Measurements from ENCODE around the gene CCDC184. TPM values are rescaled to one million over a fixed set of nuclear protein-coding genes. Genes with fewer than 3 reads are reported as not detected.

The CCDC184 gene
- total and polyA plus RNA-seq, 2 donors (not counting 1 experiment from before 2014, with no cell fraction given): 0.54 to 1.4 TPM

GRCh38 chr12:48189331-48190125 lies 6.1 kb downstream of the CCDC184 start:
- Histone ChIP-seq H3K36me3 (replicated peaks in 1 of 2; ENCODE audit: control extremely low read depth in 1 of 2, control insufficient read depth in 1 of 2, extremely low read depth in 1 of 2, insufficient read depth in 2 of 2, low read length in 1 of 2) (no peaks in the 10 kb centered on the region), H3K9me3 (ENCODE audit: control extremely low read depth in 1 of 3, control insufficient read depth in 2 of 3, insufficient read depth in 1 of 3, low read length in 2 of 3) (peaks cover 0 to 2% (median 0%) of the 10 kb centered on the region in 3 donors), H3K4me1 (ENCODE audit: control insufficient read depth in 2 of 2, insufficient read depth in 2 of 2, low read length in 2 of 2) (peaks cover 12% of the 10 kb centered on the region in 2 donors), H3K4me2 (replicated peaks; ENCODE audit: low read depth, low read length, poor library complexity, severe bottlenecking) (no peak overlapping the region), H3K4me3 (ENCODE audit: control extremely low read depth in 1 of 5, extremely low read depth in 1 of 5, insufficient read depth in 1 of 5, low read depth in 2 of 5, low read length in 4 of 5) (no peak overlapping the region), H2AFZ (ENCODE audit: insufficient read depth, low read depth, low read length, poor library complexity, severe bottlenecking) (no peak overlapping the region), H3K9ac (ENCODE audit: low read length) (no peak overlapping the region), H4K20me1 (ENCODE audit: control insufficient read depth, insufficient read depth, low read length, poor library complexity, severe bottlenecking) (no peaks in the 10 kb centered on the region), H3K27me3 (replicated peaks in 1 of 4; ENCODE audit: control extremely low read depth in 1 of 4, control insufficient read depth in 3 of 4, insufficient read depth in 4 of 4, low read length in 3 of 4) (peaks cover 0 to 15% (median 5%) of the 10 kb centered on the region in 4 experiments), H3K79me2 (ENCODE audit: control insufficient read depth, insufficient read depth, low read length) (no peaks in the 10 kb centered on the region), H3K27ac (ENCODE audit: low read length in 2 of 2) (no peak overlapping the region)
- H3K4me3 Mint-ChIP-seq: no peak overlapping the region
- CTCF ChIA-PET: interaction anchor here (0.6 to 3.3 kb wide), 18 partner anchors 8 to 470 kb away, joined by 3 to 35 read pairs (median 4); partner anchors contain the start of genes ASB8 and TMEM106C
- peaks cover 11% of the 10 kb centered on the region for H3K4me1 Mint-ChIP-seq
- intact Hi-C loops (cut with micrococcal nuclease): loop anchor here (1.0 to 10.0 kb wide), 4 partner anchors 9 to 537 kb away; partner anchors contain the start of genes RPAP3 and VDR
- WGBS (ENCODE audit: insufficient coverage): 67% methylated on average over 4 of the region's 6 CpGs
- POLR2A ChIA-PET: no interaction called here
- H3K27me3 Mint-ChIP-seq: peaks cover 21% of the 10 kb centered on the region
- no peak for TF ChIP-seq EZH2 (IDR thresholded peaks at IDR 0.05; ENCODE audit: borderline replicate concordance, insufficient read depth, low read depth, low read length, poor library complexity, severe bottlenecking)
- TF ChIP-seq CTCF (IDR thresholded peaks at IDR 0.05): peak; percentile 93
- H3K9me3 Mint-ChIP-seq (ENCODE audit: insufficient read depth): no peaks in the 10 kb centered on the region
- H3K27ac Mint-ChIP-seq: no peak overlapping the region
- ATAC-seq (ENCODE audit: low read depth): peak; percentile 88
- DNase-seq: peak; percentile 81

- H3K27me3 Mint-ChIP-seq: peaks cover 28% of the 10 kb centered on the region
Measured at GRCh38 chr12:48191096-48191495, 7.7 kb downstream of the CCDC184 start.

More at GRCh38 chr12:48191096-48191495, 7.7 kb downstream of the CCDC184 start:
- TF ChIP-seq EZH2 (IDR thresholded peaks at IDR 0.05; ENCODE audit: borderline replicate concordance, insufficient read depth, low read depth, low read length, poor library complexity, severe bottlenecking): no peak
- TF ChIP-seq CTCF (IDR thresholded peaks at IDR 0.05): no peak
- Mint-ChIP-seq H3K27ac (no peak overlapping the region), H3K4me3 (no peak overlapping the region), H3K9me3 (ENCODE audit: insufficient read depth) (no peaks in the 10 kb centered on the region), H3K4me1 (no peaks in the 10 kb centered on the region)
- ChIA-PET CTCF (interaction anchor here (0.8 kb wide), 1 partner anchor 107 kb away, joined by 3 read pairs; no protein-coding TSS in a partner anchor), POLR2A (no interaction called here)
- peaks cover 0 to 16% (median 1%) of the 10 kb centered on the region in 4 experiments for H3K27me3 ChIP-seq (replicated peaks in 1 of 4; ENCODE audit: control extremely low read depth in 1 of 4, control insufficient read depth in 3 of 4, insufficient read depth in 4 of 4, low read length in 3 of 4)
- no peak overlapping the region for H3K4me2 ChIP-seq (replicated peaks; ENCODE audit: low read depth, low read length, poor library complexity, severe bottlenecking)
- no peak overlapping the region for H2AFZ ChIP-seq (ENCODE audit: insufficient read depth, low read depth, low read length, poor library complexity, severe bottlenecking)
- intact Hi-C loops (cut with micrococcal nuclease): no loop called here
- H3K4me3 ChIP-seq (ENCODE audit: control extremely low read depth in 1 of 5, extremely low read depth in 1 of 5, insufficient read depth in 1 of 5, low read depth in 2 of 5, low read length in 4 of 5): no peak overlapping the region
- DNase-seq: no peak
- no peaks in the 10 kb centered on the region for H3K9me3 ChIP-seq (ENCODE audit: control extremely low read depth in 1 of 3, control insufficient read depth in 2 of 3, insufficient read depth in 1 of 3, low read length in 2 of 3)
- H3K9ac ChIP-seq (ENCODE audit: low read length): no peak overlapping the region
- no peaks in the 10 kb centered on the region for H3K36me3 ChIP-seq (replicated peaks in 1 of 2; ENCODE audit: control extremely low read depth in 1 of 2, control insufficient read depth in 1 of 2, extremely low read depth in 1 of 2, insufficient read depth in 2 of 2, low read length in 1 of 2)
- H3K79me2 ChIP-seq (ENCODE audit: control insufficient read depth, insufficient read depth, low read length): no peaks in the 10 kb centered on the region
- ATAC-seq (ENCODE audit: low read depth): no peak
- no peaks in the 10 kb centered on the region for H3K4me1 ChIP-seq (ENCODE audit: control insufficient read depth in 2 of 2, insufficient read depth in 2 of 2, low read length in 2 of 2)
- no peaks in the 10 kb centered on the region for H4K20me1 ChIP-seq (ENCODE audit: control insufficient read depth, insufficient read depth, low read length, poor library complexity, severe bottlenecking)
- H3K27ac ChIP-seq (ENCODE audit: low read length in 2 of 2): no peak overlapping the region
